Measurements from ENCODE around the gene BTBD7.

Gene BTBD7

DNA sequence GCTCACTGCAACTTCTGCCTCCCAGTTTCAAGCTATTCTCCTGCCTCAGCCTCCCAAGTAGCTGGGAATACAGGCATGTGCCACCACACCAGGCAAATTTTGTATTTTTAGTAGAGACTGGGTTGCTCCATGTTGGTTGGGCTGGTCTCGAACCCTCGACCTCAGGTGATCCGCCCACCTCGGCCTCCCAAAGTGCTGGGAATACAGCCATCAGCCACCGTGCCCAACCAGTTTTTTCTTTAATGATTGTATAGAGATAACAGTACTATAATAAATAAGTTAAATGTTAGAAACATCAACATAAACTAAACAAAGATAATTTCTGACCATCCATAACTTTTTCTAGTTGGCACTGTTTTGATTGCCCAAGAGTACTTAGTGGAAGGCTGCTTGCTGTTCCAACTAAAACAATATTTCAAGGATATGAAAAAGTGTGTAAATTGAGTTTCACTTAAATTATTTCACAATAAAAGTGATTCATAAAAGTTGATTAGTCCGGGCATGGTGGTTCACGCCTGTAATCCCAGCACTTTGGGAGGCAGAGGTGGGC, 131.6 kb downstream of the BTBD7 start:
- DNase-seq (ENCODE audit: low read depth in 2 of 2), result no peak

DNA sequence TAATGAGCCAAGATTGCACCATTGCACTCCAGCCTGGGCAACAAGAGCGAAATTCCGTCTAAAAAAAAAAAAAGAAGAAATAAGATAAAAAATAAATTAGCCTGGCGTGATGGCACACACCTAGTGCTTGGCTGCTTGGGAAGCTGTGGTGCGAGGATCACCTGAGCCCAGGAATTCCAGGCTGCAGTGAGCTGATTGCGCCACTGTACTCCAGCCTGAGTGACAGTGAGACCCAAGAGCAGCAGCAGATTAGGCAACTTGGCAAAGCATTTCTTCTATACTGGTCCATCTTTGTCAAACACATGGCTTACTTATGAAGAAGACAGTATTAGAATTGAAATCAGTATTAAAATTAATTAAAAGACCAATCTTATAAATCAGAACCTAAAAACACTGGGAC, 132.3 kb downstream of the BTBD7 start:
- no peak for DNase-seq (ENCODE audit: low read depth in 2 of 2)

DNA sequence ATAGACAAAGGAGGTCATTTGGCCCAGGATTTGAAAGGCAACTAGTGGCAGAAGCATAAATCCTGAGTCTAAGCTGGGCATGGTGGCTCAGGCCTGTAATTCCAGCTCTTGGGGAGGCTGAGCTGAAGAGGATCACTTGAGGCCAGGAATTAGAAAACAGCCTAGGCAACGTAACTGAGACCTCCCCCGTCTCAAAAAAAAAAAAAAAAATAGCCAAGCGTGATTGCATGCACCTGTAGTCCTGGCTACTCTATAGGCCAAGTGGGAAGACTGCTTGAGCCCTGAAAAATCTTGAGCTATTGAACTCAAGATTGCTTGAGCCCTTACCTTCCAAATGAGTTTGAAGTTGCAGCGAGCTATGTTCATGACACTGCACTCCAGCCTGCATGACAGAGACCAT, 133.8 kb downstream of the BTBD7 start:
- DNase-seq (ENCODE audit: low read depth in 2 of 2), result no peak

DNA sequence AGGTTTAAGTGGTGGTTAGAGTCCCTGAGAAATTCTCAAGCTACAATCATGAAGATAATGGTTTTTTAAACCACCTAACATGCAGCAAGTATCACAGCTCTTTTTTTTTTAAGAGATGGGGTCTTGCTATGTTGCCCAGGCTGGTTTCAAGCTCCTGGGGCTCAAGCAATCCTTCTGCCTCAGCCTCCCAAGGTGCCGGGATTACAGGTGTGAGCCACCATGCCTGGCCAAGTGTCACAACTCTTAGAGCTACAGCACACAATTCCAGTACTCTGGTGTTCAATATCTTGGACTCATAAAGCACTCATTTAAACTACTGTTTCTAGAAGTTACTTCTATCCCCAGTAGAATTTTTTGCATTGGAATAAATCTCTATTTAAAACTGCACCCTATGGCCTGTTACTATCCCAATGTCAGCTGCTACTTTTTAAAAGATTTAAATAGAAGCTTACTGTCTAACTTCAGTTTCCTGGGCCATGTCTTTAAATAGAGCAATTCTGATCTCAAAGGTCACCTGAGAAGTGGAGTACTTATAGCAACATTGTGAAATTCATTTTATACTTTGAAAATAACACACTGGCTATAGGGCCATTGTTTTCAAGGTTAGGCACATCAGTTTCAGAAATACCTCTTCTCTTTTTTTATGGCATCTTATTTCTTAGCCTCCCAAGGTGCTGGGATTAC, 137.4 kb downstream of the BTBD7 start:
- no peak for DNase-seq (ENCODE audit: low read depth in 2 of 2)
